ENCODE results near the gene KIRREL3.

KIRREL3 gene

DNA sequence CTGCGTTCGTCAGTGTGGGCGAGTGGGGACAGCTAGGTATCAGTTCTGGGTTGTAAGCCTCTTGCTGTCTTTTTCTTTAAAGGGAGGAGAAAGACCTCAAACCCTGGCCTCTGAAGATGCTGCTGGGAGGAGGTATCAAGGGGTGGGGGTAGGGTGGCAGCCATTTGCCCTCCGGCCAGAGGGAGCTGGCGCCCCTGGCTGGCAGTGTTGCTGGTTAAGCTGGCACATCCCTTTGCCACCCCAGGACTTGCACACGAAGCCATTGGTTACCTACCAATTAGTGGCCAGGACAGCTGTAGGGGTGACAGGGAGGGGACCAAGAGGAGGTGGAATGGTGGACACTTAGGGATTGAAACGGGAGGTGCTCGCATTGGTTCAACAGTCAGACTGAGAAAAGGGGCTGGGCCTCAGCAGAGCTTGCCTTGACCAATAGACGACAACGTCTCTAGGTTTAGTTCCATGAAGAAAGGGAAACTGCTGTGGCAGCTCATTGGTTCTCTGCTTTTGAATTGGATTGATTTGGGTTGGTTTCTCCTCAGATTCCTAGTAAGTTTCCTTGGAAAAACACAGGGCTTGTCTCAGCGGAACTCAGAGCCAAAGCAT, 567.2 kb downstream of the KIRREL3 start:
- Histone ChIP-seq H3K27ac (ENCODE audit: low read depth, low read length) (no peak overlapping the region), H3K9ac (ENCODE audit: low read depth, low read length) (no peak overlapping the region)

DNA sequence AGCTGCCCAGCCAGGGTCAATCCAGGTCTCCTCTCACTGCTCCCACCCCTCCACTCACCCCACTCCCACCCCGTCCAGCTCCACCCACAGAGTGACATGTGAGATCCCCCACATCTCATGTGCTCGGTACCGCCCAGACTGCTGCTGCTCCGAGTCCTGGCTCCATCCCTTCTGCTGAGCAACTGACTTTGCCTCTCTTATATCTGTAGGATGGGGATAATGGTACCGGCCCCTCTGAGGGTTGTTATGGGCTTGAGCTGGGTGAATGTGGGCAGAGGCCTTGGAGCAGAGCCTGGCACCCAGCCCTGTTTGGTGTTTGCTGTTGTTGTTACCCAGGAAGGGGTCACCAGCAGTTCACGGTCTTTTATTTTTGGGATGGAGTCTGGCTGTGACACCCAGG, 568.0 kb downstream of the KIRREL3 start:
- no peak overlapping the region for H3K4me3 ChIP-seq (ENCODE audit: low read depth, low read length)
- peaks cover 10% of the 10 kb centered on the region for H3K4me1 ChIP-seq (ENCODE audit: control insufficient read depth, insufficient read depth, low read length)
- H3K9me3 ChIP-seq (ENCODE audit: control insufficient read depth, insufficient read depth, low read length), result no peaks in the 10 kb centered on the region
- no peak overlapping the region for H3K27ac ChIP-seq (ENCODE audit: low read depth, low read length)
- H3K27me3 ChIP-seq (ENCODE audit: control insufficient read depth, insufficient read depth, low read length), result no peaks in the 10 kb centered on the region
- H3K9ac ChIP-seq (ENCODE audit: low read depth, low read length), result no peak overlapping the region
- H3K36me3 ChIP-seq (ENCODE audit: control insufficient read depth, insufficient read depth, low read length), result no peaks in the 10 kb centered on the region

More for the DNA sequence above, 567.2 kb downstream of the KIRREL3 start:
- no peaks in the 10 kb centered on the region for H3K9me3 ChIP-seq (ENCODE audit: control insufficient read depth, insufficient read depth, low read length)
- H3K36me3 ChIP-seq (ENCODE audit: control insufficient read depth, insufficient read depth, low read length), result no peaks in the 10 kb centered on the region
- no peak overlapping the region for H3K4me3 ChIP-seq (ENCODE audit: low read depth, low read length)
- H3K27me3 ChIP-seq (ENCODE audit: control insufficient read depth, insufficient read depth, low read length), result no peaks in the 10 kb centered on the region
- peaks cover 10% of the 10 kb centered on the region for H3K4me1 ChIP-seq (ENCODE audit: control insufficient read depth, insufficient read depth, low read length)

DNA sequence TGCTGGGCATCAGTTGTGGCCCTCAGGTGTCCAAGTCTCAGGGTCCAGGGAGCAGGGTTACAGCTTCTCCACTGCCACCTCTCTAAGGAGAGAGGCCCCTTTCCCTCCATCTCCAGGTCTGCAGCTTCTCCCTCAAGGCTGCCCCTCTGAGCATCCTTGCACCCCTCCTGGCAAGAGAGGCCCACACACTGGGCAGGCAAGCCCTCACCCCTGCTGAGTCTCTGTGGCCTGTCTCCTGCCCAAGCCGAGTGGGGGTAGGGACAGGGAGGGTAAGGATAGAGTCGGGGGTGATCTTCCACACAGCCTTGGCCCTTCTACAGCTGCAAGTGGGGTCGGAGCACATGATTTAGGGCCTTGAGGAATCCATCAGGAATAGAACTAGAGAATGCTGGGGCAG, 568.5 kb downstream of the KIRREL3 start:
- H3K9ac ChIP-seq (ENCODE audit: low read depth, low read length), result no peak overlapping the region
- H3K27ac ChIP-seq (ENCODE audit: low read depth, low read length), result no peak overlapping the region
- H3K27me3 ChIP-seq (ENCODE audit: control insufficient read depth, insufficient read depth, low read length), result no peaks in the 10 kb centered on the region

DNA sequence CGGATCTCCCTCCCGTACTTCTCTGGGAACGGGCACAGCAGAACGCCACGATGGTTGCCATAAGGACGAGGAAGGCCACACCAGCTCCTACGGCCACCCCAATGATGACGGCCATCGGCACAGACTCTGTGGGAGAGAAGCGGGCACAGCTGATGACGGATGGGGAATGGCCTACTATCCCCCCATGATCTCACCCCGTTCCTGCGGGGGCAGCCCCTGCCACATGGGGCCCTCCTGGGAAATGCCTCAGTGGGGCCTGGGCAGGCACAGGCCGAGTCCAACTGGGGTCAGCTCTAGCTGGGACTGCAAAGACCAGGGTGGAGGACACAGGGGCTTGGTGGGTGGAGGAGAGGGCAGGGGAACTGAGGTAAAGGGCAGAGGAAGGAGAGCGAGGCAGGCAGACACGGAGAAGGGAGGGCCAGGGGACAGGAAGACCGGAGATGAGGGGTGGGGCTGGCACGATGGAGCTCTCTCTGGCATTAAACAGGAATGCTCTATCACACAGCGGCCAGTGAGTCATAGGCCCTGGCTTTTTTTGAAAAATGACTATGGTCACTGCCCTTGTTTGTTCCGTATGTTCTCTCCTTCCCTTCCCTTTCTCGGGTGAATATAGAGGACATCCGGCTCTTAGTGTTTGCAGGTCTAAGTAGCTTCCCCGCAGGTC, 569.0 kb downstream of the KIRREL3 start:
- Histone ChIP-seq H3K27ac (ENCODE audit: low read depth, low read length) (no peak overlapping the region), H3K27me3 (ENCODE audit: control insufficient read depth, insufficient read depth, low read length) (no peaks in the 10 kb centered on the region), H3K36me3 (ENCODE audit: control insufficient read depth, insufficient read depth, low read length) (no peaks in the 10 kb centered on the region), H3K4me3 (ENCODE audit: low read depth, low read length) (no peak overlapping the region), H3K9ac (ENCODE audit: low read depth, low read length) (no peak overlapping the region), H3K9me3 (ENCODE audit: control insufficient read depth, insufficient read depth, low read length) (no peaks in the 10 kb centered on the region), H3K4me1 (ENCODE audit: control insufficient read depth, insufficient read depth, low read length) (peaks cover 10% of the 10 kb centered on the region)

More for the DNA sequence above, 568.5 kb downstream of the KIRREL3 start:
- Histone ChIP-seq H3K36me3 (ENCODE audit: control insufficient read depth, insufficient read depth, low read length) (no peaks in the 10 kb centered on the region), H3K4me1 (ENCODE audit: control insufficient read depth, insufficient read depth, low read length) (peaks cover 10% of the 10 kb centered on the region), H3K9me3 (ENCODE audit: control insufficient read depth, insufficient read depth, low read length) (no peaks in the 10 kb centered on the region), H3K4me3 (ENCODE audit: low read depth, low read length) (no peak overlapping the region)

DNA sequence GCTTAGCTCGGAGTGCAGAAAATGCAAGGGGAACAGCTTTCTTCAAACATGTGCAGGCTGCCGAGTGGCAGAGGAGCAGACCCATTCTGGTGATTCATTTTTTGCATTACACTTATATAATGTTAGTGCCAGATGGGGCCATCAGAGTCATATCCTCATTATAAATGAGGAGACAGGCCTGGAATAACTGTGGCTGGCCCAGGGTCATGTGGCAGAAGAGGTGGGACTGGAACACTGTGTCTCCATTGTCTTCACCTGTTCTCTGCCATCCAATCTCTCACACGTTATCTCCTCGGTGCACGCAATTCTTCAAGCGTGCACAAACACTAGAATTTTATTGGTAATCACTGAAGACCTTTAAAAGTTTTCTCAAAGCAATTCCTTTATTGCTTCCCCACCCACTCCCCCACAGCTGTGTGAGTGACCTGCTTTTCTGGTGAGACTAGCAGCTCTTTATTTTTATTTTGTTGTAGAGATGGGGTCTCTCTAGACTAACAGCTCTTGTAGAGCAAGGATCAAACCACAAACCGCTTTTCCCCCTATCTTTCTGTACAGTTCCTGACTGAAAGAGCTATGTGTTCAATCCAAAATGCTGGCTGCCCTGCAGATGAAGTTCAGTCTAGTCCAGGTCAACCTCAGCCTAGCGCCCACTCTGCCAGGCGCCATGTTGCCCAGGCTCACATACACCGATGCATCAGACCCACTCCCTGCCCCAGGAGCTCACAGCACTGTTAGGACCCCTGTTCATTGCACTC, 569.8 kb downstream of the KIRREL3 start:
- no peaks in the 10 kb centered on the region for H3K36me3 ChIP-seq (ENCODE audit: control insufficient read depth, insufficient read depth, low read length)
- H3K9ac ChIP-seq (ENCODE audit: low read depth, low read length), result no peak overlapping the region
- no peaks in the 10 kb centered on the region for H3K9me3 ChIP-seq (ENCODE audit: control insufficient read depth, insufficient read depth, low read length)
- H3K4me3 ChIP-seq (ENCODE audit: low read depth, low read length), result no peak overlapping the region
- peaks cover 10% of the 10 kb centered on the region for H3K4me1 ChIP-seq (ENCODE audit: control insufficient read depth, insufficient read depth, low read length)
- H3K27me3 ChIP-seq (ENCODE audit: control insufficient read depth, insufficient read depth, low read length), result no peaks in the 10 kb centered on the region
- no peak overlapping the region for H3K27ac ChIP-seq (ENCODE audit: low read depth, low read length)

DNA sequence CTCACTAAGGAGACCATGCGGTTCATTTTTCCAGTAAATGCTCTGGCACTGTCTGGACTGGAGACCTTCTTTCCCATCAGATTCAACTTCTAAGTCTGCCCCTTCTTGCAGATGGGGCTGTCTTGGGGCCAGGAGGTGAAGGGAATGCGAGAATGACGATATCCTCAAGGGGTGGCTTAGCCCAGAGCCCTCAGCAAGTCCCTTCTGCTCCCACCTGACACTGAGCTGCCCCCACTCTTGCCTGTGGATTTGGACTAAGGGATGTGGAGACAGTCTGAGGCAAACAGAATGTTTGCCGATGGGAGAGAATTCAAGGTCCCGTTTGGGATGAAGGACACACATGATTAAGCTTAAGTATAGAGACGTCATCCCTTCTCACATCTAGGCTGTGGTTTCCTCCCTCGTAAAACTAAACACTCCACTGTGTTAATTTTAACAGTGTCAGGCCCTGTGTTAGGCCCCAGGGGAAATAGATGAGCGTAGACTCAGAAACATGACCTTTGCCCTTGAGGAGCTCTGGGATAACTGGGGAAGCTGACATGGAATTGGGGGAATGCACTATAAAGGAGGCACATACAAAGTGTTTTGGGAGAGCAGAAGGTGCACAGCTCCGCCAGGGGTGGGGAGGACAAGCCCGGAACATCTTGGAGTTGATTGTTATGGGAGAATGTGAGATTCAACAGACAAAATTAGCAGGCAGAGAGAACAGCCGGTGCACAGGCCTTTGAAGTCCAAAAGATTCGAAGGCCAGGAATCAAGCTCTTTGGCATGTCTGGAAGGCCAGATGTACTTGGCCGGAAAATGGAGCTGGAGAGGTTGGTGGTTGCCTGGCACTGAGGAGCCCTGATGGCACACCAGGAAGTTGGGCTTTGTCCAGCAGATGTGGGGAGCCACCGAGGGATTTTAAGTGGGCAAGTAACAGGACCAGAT, 573.5 kb downstream of the KIRREL3 start:
- H3K9ac ChIP-seq (ENCODE audit: low read depth, low read length), result no peak overlapping the region
- no peaks in the 10 kb centered on the region for H3K9me3 ChIP-seq (ENCODE audit: control insufficient read depth, insufficient read depth, low read length)
- H3K4me3 ChIP-seq (ENCODE audit: low read depth, low read length), result no peak overlapping the region
- no peak overlapping the region for H3K27ac ChIP-seq (ENCODE audit: low read depth, low read length)
- H3K27me3 ChIP-seq (ENCODE audit: control insufficient read depth, insufficient read depth, low read length), result no peaks in the 10 kb centered on the region
- no peaks in the 10 kb centered on the region for H3K36me3 ChIP-seq (ENCODE audit: control insufficient read depth, insufficient read depth, low read length)
- 0 out of 2 replicates have a peak, but pooled peaks cover 5% of the 10 kb centered on the region for H3K4me1 ChIP-seq (ENCODE audit: control insufficient read depth, insufficient read depth, low read length)

DNA sequence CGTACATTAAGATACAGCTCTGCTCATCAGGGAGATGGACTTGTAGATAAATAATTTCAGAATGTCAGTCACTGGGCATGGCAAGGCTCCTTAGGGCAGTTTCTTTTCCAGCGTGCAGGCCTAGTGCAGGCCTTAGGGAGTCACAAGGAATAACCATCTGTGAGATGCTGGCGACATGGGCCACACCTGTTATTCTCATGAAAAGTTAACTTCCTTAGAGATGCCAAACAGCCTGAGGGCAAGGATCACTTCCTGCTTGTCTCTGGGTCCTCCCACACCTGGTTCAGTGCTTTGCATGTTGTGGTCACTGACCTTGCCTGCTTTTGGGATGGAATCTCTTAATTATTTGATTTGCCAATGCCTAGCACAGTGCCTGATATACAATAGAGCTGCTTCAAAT, 574.5 kb downstream of the KIRREL3 start:
- no peak overlapping the region for H3K27ac ChIP-seq (ENCODE audit: low read depth, low read length)
- H3K4me1 ChIP-seq (ENCODE audit: control insufficient read depth, insufficient read depth, low read length), result 0 out of 2 replicates have a peak, but pooled peaks cover 5% of the 10 kb centered on the region
- H3K9ac ChIP-seq (ENCODE audit: low read depth, low read length), result no peak overlapping the region
- H3K4me3 ChIP-seq (ENCODE audit: low read depth, low read length), result no peak overlapping the region
- H3K36me3 ChIP-seq (ENCODE audit: control insufficient read depth, insufficient read depth, low read length), result no peaks in the 10 kb centered on the region
- no peaks in the 10 kb centered on the region for H3K27me3 ChIP-seq (ENCODE audit: control insufficient read depth, insufficient read depth, low read length)
- H3K9me3 ChIP-seq (ENCODE audit: control insufficient read depth, insufficient read depth, low read length), result no peaks in the 10 kb centered on the region

DNA sequence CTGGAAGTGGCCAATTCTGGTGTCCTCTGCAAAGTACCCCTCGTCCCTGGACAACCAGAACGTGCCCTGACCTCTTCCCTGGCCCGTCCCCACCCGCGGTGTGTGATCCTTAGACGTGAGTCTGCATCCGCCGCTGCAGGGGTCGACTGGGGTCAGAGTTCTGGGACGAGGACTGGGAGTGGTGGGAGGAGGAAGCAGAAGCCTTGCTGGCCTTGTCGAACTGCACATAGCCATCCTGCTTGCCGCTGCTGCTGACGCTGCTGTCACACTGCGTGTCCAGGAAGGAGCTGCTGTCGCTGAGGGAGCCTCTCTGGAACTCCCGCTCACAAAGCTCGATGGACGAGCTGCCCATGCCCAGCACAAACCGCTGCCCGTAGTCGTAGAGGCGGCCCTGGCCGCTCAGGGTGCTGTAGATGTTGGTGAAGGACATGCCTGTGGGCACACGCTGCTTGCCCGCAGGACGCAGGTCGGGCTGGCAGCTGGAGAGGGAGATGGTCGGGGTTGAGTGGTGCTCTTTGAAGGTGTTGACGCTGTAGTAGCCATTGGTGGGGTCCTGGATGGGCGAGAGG, 576.0 kb downstream of the KIRREL3 start:
- H3K27me3 ChIP-seq (ENCODE audit: control insufficient read depth, insufficient read depth, low read length), result no peaks in the 10 kb centered on the region
- no peak overlapping the region for H3K27ac ChIP-seq (ENCODE audit: low read depth, low read length)
- no peak overlapping the region for H3K4me3 ChIP-seq (ENCODE audit: low read depth, low read length)
- H3K9ac ChIP-seq (ENCODE audit: low read depth, low read length), result no peak overlapping the region
- H3K36me3 ChIP-seq (ENCODE audit: control insufficient read depth, insufficient read depth, low read length), result no peaks in the 10 kb centered on the region
- H3K9me3 ChIP-seq (ENCODE audit: control insufficient read depth, insufficient read depth, low read length), result no peaks in the 10 kb centered on the region
- 0 out of 2 replicates have a peak, but pooled peaks cover 5% of the 10 kb centered on the region for H3K4me1 ChIP-seq (ENCODE audit: control insufficient read depth, insufficient read depth, low read length)

DNA sequence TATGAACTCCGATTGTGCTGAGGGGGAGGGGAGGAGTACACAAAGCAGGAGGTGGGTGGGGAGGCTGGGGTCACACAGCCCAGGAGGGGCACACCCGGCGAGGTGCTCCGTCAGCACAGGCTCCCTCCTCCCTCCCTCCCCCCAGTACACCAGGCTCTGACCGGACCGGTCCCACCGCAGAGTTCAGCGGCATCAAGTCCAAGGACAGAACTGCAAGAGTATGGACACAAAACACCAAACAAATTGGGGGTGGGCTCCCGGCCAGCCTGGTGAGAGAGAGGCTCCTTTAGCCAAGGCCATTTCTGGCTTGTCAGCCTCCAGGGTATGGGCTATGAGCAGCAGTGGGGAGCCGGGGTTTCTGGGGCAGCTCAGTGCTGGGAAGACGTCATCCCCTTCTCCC, 576.8 kb downstream of the KIRREL3 start:
- Histone ChIP-seq H3K27me3 (ENCODE audit: control insufficient read depth, insufficient read depth, low read length) (no peaks in the 10 kb centered on the region), H3K27ac (ENCODE audit: low read depth, low read length) (no peak overlapping the region), H3K4me3 (ENCODE audit: low read depth, low read length) (no peak overlapping the region), H3K9me3 (ENCODE audit: control insufficient read depth, insufficient read depth, low read length) (no peaks in the 10 kb centered on the region), H3K4me1 (ENCODE audit: control insufficient read depth, insufficient read depth, low read length) (0 out of 2 replicates have a peak, but pooled peaks cover 5% of the 10 kb centered on the region), H3K36me3 (ENCODE audit: control insufficient read depth, insufficient read depth, low read length) (no peaks in the 10 kb centered on the region), H3K9ac (ENCODE audit: low read depth, low read length) (no peak overlapping the region)

DNA sequence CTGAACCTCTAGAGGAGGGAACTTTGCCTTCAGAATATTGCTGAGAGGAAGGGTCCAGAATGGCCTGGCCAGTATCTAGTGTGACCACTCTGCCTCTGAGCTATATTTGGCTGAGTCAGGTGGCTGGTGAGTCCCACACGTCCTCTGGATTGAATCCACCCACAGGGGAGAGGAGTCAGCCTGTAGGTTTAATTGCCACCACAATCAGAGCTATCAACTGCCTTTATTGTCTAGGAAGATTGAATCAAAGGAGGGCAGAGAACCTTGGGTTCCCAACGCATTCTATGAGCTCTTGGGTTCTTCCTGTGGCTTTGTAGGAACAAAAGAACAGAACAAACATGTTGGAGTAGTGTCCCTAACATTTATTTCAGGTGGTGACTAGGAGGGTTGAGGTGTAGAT, 577.4 kb downstream of the KIRREL3 start:
- Histone ChIP-seq H3K4me3 (ENCODE audit: low read depth, low read length) (no peak overlapping the region), H3K27me3 (ENCODE audit: control insufficient read depth, insufficient read depth, low read length) (no peaks in the 10 kb centered on the region), H3K4me1 (ENCODE audit: control insufficient read depth, insufficient read depth, low read length) (0 out of 2 replicates have a peak, but pooled peaks cover 5% of the 10 kb centered on the region), H3K9me3 (ENCODE audit: control insufficient read depth, insufficient read depth, low read length) (no peaks in the 10 kb centered on the region), H3K9ac (ENCODE audit: low read depth, low read length) (no peak overlapping the region), H3K27ac (ENCODE audit: low read depth, low read length) (no peak overlapping the region), H3K36me3 (ENCODE audit: control insufficient read depth, insufficient read depth, low read length) (no peaks in the 10 kb centered on the region)

Data from HUES48 (cell line).